ENCODE data around the gene B4GALT5. TPM values are rescaled to one million over a fixed set of nuclear protein-coding genes. Genes with fewer than 3 reads are reported as not detected.

Gene B4GALT5
- total and polyA plus RNA-seq, 12 donors: 14.2 to 137 (median 69.1) TPM

DNA sequence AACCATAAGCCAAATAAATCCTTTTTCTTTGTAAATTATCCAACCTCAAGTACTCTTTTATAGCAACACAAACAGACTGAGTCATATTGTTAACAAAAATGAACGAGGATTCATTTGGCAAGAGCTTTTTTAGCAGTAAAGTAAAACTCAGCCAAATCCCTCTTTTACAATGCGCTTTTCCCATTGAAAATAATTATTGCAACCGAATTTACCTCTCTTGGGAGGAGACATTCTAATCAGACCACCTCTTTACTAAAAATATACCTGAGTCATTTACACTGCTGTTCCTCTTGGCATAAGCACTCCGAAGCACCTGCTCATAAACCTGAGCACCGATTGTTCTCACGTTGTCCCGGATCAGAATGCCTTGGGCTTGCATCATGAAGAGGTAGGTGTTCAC lies 57.4 kb downstream of the B4GALT5 start:
- H3K27me3 ChIP-seq: no peaks in the 10 kb centered on the region
- H3K4me3 ChIP-seq: no peak overlapping the region
- H3K4me1 ChIP-seq (replicated peaks in 1 of 2): peaks cover 27 to 59% of the 10 kb centered on the region in 2 donors
- peaks cover 0 to 42% of the 10 kb centered on the region in 2 donors for H3K36me3 ChIP-seq (replicated peaks in 1 of 2)
- peak overlapping the region in 3 of 5 donors; percentile 56 to 77 (median 67) for H3K27ac ChIP-seq
- DNase-seq: no peak
- TF ChIP-seq, protein P1, sequence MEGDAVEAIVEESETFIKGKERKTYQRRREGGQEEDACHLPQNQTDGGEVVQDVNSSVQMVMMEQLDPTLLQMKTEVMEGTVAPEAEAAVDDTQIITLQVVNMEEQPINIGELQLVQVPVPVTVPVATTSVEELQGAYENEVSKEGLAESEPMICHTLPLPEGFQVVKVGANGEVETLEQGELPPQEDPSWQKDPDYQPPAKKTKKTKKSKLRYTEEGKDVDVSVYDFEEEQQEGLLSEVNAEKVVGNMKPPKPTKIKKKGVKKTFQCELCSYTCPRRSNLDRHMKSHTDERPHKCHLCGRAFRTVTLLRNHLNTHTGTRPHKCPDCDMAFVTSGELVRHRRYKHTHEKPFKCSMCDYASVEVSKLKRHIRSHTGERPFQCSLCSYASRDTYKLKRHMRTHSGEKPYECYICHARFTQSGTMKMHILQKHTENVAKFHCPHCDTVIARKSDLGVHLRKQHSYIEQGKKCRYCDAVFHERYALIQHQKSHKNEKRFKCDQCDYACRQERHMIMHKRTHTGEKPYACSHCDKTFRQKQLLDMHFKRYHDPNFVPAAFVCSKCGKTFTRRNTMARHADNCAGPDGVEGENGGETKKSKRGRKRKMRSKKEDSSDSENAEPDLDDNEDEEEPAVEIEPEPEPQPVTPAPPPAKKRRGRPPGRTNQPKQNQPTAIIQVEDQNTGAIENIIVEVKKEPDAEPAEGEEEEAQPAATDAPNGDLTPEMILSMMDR (IDR thresholded peaks at IDR 0.05): no peak
- TF ChIP-seq POLR2A (IDR thresholded peaks at IDR 0.05): no peak
- 54 to 62% (median 58%) methylated on average over 7 of the region's 7 CpGs for WGBS, 4 donors
- intact Hi-C loops (cut with DNase I): no loop called here
- H3K9me3 ChIP-seq (replicated peaks in 1 of 3): no peaks in the 10 kb centered on the region

DNA sequence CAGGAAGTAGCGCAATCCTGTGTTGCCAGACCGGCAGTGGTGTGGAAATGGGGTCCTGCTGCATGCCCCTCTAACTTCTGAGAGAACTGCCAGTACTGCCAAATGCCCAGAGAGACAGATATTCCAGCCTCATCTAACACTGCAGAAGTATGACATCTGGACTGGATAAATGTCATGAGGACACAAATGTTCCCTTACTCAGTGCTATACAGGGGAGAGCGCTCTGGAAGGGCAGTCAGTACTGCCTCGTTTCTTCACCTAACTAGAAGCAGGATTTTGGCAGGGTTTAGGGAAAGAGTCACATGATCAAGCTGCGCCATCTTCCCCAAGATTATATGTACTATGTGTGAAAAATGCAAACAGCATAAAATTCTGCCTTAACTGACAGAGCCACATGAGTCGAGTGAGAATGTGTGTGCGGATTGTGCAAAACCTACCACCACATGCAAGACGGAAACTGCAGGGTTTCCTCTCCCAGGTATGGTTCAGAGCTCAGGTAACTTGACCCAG lies 59.7 kb downstream of the B4GALT5 start:
- Histone ChIP-seq H3K27ac (peak overlapping the region in 2 of 5 donors; percentile 6 to 45), H3K4me1 (replicated peaks in 1 of 2) (peaks cover 27 to 37% of the 10 kb centered on the region in 2 donors), H3K27me3 (no peaks in the 10 kb centered on the region), H3K4me3 (no peak overlapping the region), H3K36me3 (replicated peaks in 1 of 2) (peaks cover 0 to 50% of the 10 kb centered on the region in 2 donors), H3K9me3 (replicated peaks in 1 of 3) (no peaks in the 10 kb centered on the region)
- intact Hi-C loops (cut with DNase I): no loop called here
- peak in 1 of 7 donors; percentile 2 for DNase-seq
- 80 to 91% (median 87%) methylated on average over 8 of the region's 8 CpGs for WGBS, 4 donors
- TF ChIP-seq, protein P1 (IDR thresholded peaks at IDR 0.05): no peak
- TF ChIP-seq POLR2A (IDR thresholded peaks at IDR 0.05): no peak

DNA sequence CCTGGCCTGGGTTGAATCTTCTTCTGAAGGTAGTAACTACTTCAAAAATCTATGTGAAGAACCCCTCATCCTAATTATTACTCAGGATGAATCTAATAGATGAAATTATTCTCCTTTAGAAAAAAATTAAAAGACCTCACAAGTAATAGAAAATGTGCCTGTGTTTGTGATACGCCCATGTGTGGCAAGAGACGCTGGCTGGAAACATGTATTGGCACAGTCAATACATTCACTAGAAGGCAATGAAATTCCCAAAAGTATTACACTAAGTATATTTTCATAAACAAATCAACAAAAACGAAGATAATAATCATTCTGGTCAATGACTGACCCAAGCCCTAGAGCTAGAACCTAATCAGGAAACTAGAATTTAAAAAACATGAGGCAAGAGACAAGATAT lies 64.0 kb downstream of the B4GALT5 start:
- Histone ChIP-seq H3K4me3 (no peak overlapping the region), H3K9me3 (replicated peaks in 1 of 3) (no peaks in the 10 kb centered on the region), H3K27ac (no peak overlapping the region), H3K36me3 (replicated peaks in 1 of 2) (peaks cover 0 to 86% of the 10 kb centered on the region in 2 donors), H3K27me3 (no peaks in the 10 kb centered on the region), H3K4me1 (replicated peaks in 1 of 2) (no peaks in the 10 kb centered on the region)
- WGBS, 4 donors: 82 to 89% (median 85%) methylated on average over 3 of the region's 3 CpGs
- intact Hi-C loops (cut with DNase I): no loop called here
- TF ChIP-seq POLR2A (IDR thresholded peaks at IDR 0.05): no peak
- TF ChIP-seq, protein P1 (IDR thresholded peaks at IDR 0.05): no peak
- no peak for DNase-seq

DNA sequence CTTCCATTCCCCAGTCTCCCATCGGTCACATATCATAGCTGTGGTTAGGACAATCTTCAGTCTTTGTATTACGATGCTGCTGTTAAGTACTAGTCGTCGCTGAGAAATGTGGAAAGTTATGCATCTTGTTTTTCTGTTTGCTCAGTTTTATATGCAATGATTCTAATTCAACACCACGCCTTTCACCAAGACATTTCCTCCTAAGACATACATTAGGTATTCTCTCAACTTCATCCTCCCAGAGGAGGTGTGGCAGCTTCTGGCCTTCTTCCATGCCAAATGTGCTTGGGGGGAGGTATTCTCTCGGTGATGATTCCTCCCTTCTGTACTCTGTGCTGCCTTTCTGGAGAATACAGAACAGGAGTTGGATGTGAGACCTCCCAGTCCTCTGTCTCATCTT lies 66.1 kb downstream of the B4GALT5 start:
- DNase-seq: peak in 1 of 7 donors; percentile 2
- H3K27me3 ChIP-seq: no peaks in the 10 kb centered on the region
- no peak overlapping the region for H3K4me3 ChIP-seq
- intact Hi-C loops (cut with DNase I): no loop called here
- TF ChIP-seq, protein P1 (IDR thresholded peaks at IDR 0.05): no peak
- TF ChIP-seq POLR2A (IDR thresholded peaks at IDR 0.05): no peak
- WGBS, 4 donors: 89 to 94% (median 91%) methylated on average over 6 of the region's 6 CpGs
- H3K9me3 ChIP-seq (replicated peaks in 1 of 3): no peaks in the 10 kb centered on the region
- H3K36me3 ChIP-seq (replicated peaks in 1 of 2): peaks cover 0 to 86% of the 10 kb centered on the region in 2 donors
- peaks cover 0 to 3% of the 10 kb centered on the region in 2 donors for H3K4me1 ChIP-seq (replicated peaks in 1 of 2)
- H3K27ac ChIP-seq: no peak overlapping the region
